Sigmoid colon (tissue), 7 donors: Measurements from ENCODE around the gene LAD1. TPM values are rescaled to one million over a fixed set of nuclear protein-coding genes. Genes with fewer than 3 reads are reported as not detected.

Experiments used
- DNase-seq: peaks from one replicate; pipeline ENCODE4 v3.0.0-alpha.2; 2019
- H3K27ac ChIP-seq, 4 donors: fragments of 200-600 bp; sonication (generic); one replicate each; pipeline ENCODE4 v1.5.1; 2016 to 2019; ENCODE audit warnings: mild to moderate bottlenecking in 1 of 4
- H3K27me3 ChIP-seq, 3 donors: fragments of 200-600 bp; sonication (generic); one replicate each; pipeline ENCODE4 v1.5.1; 2019; ENCODE audit warnings: mild to moderate bottlenecking in 1 of 3
- H3K36me3 ChIP-seq, 4 donors: fragments of 200-600 bp; sonication (generic); one replicate each; pipeline ENCODE4 v1.5.1; 2016 to 2019
- H3K4me1 ChIP-seq, 4 donors: fragments of 200-600 bp; sonication (generic); one replicate each; pipeline ENCODE4 v1.5.1; 2017 to 2019
- H3K4me3 ChIP-seq, 4 donors: fragments of 200-600 bp; sonication (generic); one replicate each; pipeline ENCODE4 v1.5.1; 2017 to 2019; ENCODE audit warnings: mild to moderate bottlenecking in 2 of 4, moderate library complexity in 1 of 4
- H3K9me3 ChIP-seq, 4 donors: fragments of 200-600 bp in 3 of 4; sonication (generic) in 3 of 4; one replicate each; pipeline versions ENCODE4 v1.5.1 to v1.6.1; 2013 to 2019
- EP300 ChIP-seq, 4 donors: sonication (generic); formaldehyde crosslinking; IDR thresholded peaks; one replicate each; pipeline ENCODE4 v1.6.1; 2017; ENCODE audit warnings: antibody characterized with exemption in 4 of 4
- POLR2A ChIP-seq, 2 donors: fragments of 450-650 bp; IDR thresholded peaks; one replicate each; pipeline ENCODE4 v1.6.1; 2016; ENCODE audit warnings: antibody characterized with exemption in 2 of 2, mild to moderate bottlenecking in 2 of 2, moderate library complexity in 2 of 2
- POLR2AphosphoS5 ChIP-seq, 4 donors: sonication (generic); formaldehyde crosslinking; IDR thresholded peaks; one replicate each; pipeline ENCODE4 v1.6.1; 2017; ENCODE audit warnings: antibody characterized with exemption in 4 of 4
- WGBS, 2 donors: extraction: QIAGEN DNeasy Blood & Tissue Kit; methylation state at CpG; one replicate each; pipeline ENCODE4 v1.1.7; 2013; 5-methylcytosine and 5-hydroxymethylcytosine counted together
- intact Hi-C: fragments of 100-400 bp; cut with DNase I; formaldehyde crosslinking; loops from one replicate; pipeline ENCODE4 v1.15.1; 2023
- polyA plus RNA-seq, 3 donors: library from polyadenylated mRNA; stranded (reverse); fragments of 200-250 nt; gene quantifications; one replicate each; pipeline ENCODE4 v1.2.3, GENCODE V29; 2013
- total RNA-seq, 4 donors: library from RNA; depleted of rRNA; stranded (reverse); fragments of >200 nt; gene quantifications; one replicate each; pipeline ENCODE4 v1.1.0, GENCODE V29; 2016
- TF ChIP-seq, protein P1 (sequence below), 4 experiments: fragments of 450-650 bp in 3 of 4; fragments of 200-600 bp in 1 of 4; IDR thresholded peaks; one replicate each; pipeline ENCODE4 v1.5.1; 2016 to 2019; ENCODE audit warnings: antibody characterized with exemption in 4 of 4, mild to moderate bottlenecking in 3 of 4, moderate library complexity in 2 of 4
- donor health status: healthy with polysubstance abuse.
- donor health status: Bipolar disorder and iron deficiency.
- donor health status: healthy.

The LAD1 gene
- total and polyA plus RNA-seq, 7 donors: 63.7 to 151 (median 102) TPM; not detected in 4

DNA sequence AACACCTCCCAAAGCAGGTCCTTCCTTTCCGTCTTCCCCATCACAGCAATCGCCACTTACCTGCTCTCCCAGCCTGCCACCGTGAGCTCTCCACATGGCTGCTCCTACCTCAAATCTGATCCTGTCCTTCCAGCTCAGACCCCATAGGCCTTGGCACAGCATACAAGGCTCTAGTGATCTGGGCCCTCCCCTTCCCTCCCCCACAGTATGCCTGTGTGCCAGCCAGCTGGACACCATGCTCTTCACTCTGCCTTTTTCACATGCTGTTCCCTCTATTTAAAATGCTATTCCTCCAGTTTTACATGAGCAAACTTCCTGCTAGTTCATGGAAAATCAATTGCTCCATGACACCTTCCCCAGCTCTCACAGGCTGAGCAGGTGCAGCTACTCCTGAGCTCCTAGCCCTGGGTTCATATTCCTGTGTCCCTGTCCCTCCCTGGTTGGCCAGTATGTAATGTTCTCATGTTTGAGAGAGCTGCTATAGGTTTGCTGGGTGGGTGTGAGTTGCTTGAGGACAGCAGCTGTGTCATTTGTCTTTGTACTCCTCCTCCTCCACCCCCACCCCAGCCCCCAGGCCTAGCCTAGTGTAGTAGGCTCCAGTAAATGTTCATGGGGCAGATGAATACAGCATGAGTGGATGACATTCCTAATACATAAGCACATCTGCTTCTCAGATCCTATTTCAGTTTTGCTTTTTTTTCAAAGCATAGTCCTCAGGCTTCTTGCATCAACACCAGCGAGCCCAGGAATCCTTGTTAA is 15.3 kb downstream of the LAD1 start:
- WGBS, 2 donors: 88 to 92% methylated on average over 4 of the region's 4 CpGs
- no peak for TF ChIP-seq POLR2A (IDR thresholded peaks at IDR 0.05)
- TF ChIP-seq POLR2AphosphoS5 (IDR thresholded peaks at IDR 0.05): no peak
- TF ChIP-seq EP300 (IDR thresholded peaks at IDR 0.05): no peak
- TF ChIP-seq, protein P1, sequence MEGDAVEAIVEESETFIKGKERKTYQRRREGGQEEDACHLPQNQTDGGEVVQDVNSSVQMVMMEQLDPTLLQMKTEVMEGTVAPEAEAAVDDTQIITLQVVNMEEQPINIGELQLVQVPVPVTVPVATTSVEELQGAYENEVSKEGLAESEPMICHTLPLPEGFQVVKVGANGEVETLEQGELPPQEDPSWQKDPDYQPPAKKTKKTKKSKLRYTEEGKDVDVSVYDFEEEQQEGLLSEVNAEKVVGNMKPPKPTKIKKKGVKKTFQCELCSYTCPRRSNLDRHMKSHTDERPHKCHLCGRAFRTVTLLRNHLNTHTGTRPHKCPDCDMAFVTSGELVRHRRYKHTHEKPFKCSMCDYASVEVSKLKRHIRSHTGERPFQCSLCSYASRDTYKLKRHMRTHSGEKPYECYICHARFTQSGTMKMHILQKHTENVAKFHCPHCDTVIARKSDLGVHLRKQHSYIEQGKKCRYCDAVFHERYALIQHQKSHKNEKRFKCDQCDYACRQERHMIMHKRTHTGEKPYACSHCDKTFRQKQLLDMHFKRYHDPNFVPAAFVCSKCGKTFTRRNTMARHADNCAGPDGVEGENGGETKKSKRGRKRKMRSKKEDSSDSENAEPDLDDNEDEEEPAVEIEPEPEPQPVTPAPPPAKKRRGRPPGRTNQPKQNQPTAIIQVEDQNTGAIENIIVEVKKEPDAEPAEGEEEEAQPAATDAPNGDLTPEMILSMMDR (IDR thresholded peaks at IDR 0.05): no peak
- no peak overlapping the region for H3K4me3 ChIP-seq

DNA sequence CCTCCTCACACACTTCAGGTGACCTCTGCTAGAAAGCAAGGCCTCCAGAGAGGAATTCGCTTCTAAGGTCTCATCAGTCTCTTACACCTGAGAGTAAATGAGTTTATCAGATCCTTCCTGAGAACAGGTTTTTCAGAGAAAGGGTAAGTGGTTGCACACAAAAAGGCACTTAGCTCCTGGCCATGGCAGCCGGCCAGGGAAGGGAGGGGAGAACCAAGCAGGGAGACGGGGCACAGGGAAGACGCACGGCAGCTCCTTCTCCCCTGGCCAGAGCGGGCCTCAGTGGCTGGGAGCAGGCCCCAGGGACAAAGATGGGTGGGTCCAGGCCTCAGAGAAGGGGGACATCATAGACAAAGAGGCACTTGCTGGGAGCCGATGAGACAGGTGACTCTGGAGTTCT is 18.0 kb downstream of the LAD1 start:
- Histone ChIP-seq H3K4me1 (peaks cover 0 to 10% (median 1%) of the 10 kb centered on the region in 4 donors), H3K9me3 (no peaks in the 10 kb centered on the region), H3K4me3 (no peak overlapping the region), H3K36me3 (no peaks in the 10 kb centered on the region), H3K27me3 (peaks cover 0 to 4% (median 0%) of the 10 kb centered on the region in 3 donors), H3K27ac (no peak overlapping the region)
- 43 to 76% methylated on average over 7 of the region's 7 CpGs for WGBS, 2 donors
- no peak for DNase-seq
- intact Hi-C loops: no loop called here
- TF ChIP-seq POLR2A (IDR thresholded peaks at IDR 0.05) (no peak), POLR2AphosphoS5 (IDR thresholded peaks at IDR 0.05) (no peak), EP300 (IDR thresholded peaks at IDR 0.05) (no peak)
- TF ChIP-seq, protein P1 (IDR thresholded peaks at IDR 0.05): no peak

More for the DNA sequence above, 15.3 kb downstream of the LAD1 start:
- DNase-seq: no peak
- no peaks in the 10 kb centered on the region for H3K36me3 ChIP-seq
- intact Hi-C loops: no loop called here
- H3K4me1 ChIP-seq: peaks cover 0 to 10% (median 1%) of the 10 kb centered on the region in 4 donors
- H3K9me3 ChIP-seq: no peaks in the 10 kb centered on the region
- H3K27me3 ChIP-seq: peaks cover 0 to 4% (median 0%) of the 10 kb centered on the region in 3 donors
- H3K27ac ChIP-seq: peak overlapping the region in 1 of 4 donors; percentile 32

- no peaks in the 10 kb centered on the region for H3K9me3 ChIP-seq
- H3K4me1 ChIP-seq: peaks cover 0 to 10% (median 1%) of the 10 kb centered on the region in 4 donors
- H3K27me3 ChIP-seq: peaks cover 0 to 4% (median 0%) of the 10 kb centered on the region in 3 donors
- no peak for DNase-seq
- WGBS, 2 donors: 29 to 77% methylated on average over 9 of the region's 9 CpGs
- H3K27ac ChIP-seq: no peak overlapping the region
- intact Hi-C loops: no loop called here
- H3K4me3 ChIP-seq: no peak overlapping the region
- no peaks in the 10 kb centered on the region for H3K36me3 ChIP-seq
- no peak for TF ChIP-seq POLR2AphosphoS5 (IDR thresholded peaks at IDR 0.05)
- no peak for TF ChIP-seq EP300 (IDR thresholded peaks at IDR 0.05)
- no peak for TF ChIP-seq POLR2A (IDR thresholded peaks at IDR 0.05)
Measured at GRCh38 chr1:201379733-201380242, 19.3 kb downstream of the LAD1 start.

GRCh38 chr1:201378804-201379203 is 20.3 kb downstream of the LAD1 start:
- intact Hi-C loops: no loop called here
- H3K27ac ChIP-seq: no peak overlapping the region
- H3K4me1 ChIP-seq: peaks cover 0 to 4% (median 0%) of the 10 kb centered on the region in 4 donors
- H3K4me3 ChIP-seq: no peak overlapping the region
- DNase-seq: no peak
- TF ChIP-seq EP300 (IDR thresholded peaks at IDR 0.05) (no peak), POLR2A (IDR thresholded peaks at IDR 0.05) (no peak), POLR2AphosphoS5 (IDR thresholded peaks at IDR 0.05) (no peak)
- TF ChIP-seq, protein P1 (IDR thresholded peaks at IDR 0.05): no peak
- WGBS, 2 donors: 49 to 78% methylated on average over 6 of the region's 6 CpGs
- peaks cover 0 to 4% (median 0%) of the 10 kb centered on the region in 3 donors for H3K27me3 ChIP-seq
- no peaks in the 10 kb centered on the region for H3K36me3 ChIP-seq
- no peaks in the 10 kb centered on the region for H3K9me3 ChIP-seq

GRCh38 chr1:201377611-201378092 is 21.5 kb downstream of the LAD1 start, which contains the start of gene TNNT2:
TSS of gene TNNT2 (minus strand) at chr1:201377680. CDS start at chr1:201373254, 4,426 bp downstream.
- Histone ChIP-seq H3K27me3 (peaks cover 0 to 4% (median 0%) of the 10 kb centered on the region in 3 donors), H3K4me1 (no peaks in the 10 kb centered on the region), H3K9me3 (no peaks in the 10 kb centered on the region), H3K4me3 (no peak within 1 kb of the TSS), H3K36me3 (no peaks in the 10 kb centered on the region), H3K27ac (no peak within 1 kb of the TSS)
- 18 to 58% methylated on average over 9 of the region's 9 CpGs for WGBS, 2 donors
- intact Hi-C loops: no loop called here
- DNase-seq: no peak
- TF ChIP-seq, protein P1 (IDR thresholded peaks at IDR 0.05): no peak
- TF ChIP-seq POLR2AphosphoS5 (IDR thresholded peaks at IDR 0.05): no peak
- no peak for TF ChIP-seq POLR2A (IDR thresholded peaks at IDR 0.05)
- no peak for TF ChIP-seq EP300 (IDR thresholded peaks at IDR 0.05)
